BJ (cell line): ENCODE results near the gene C11orf91. TPM values are rescaled to one million over a fixed set of nuclear protein-coding genes. Genes with fewer than 3 reads are reported as not detected.

Experiments
- CTCF ChIA-PET: fragments of 350-600 bp; formaldehyde crosslinking; extraction: SDS; loops from one replicate; lab custom pipeline; 2021; ENCODE audit warnings: antibody characterized with exemption, inconsistent platforms; lab: Yijun Ruan, JAX
- POLR2A ChIA-PET: fragments of 300-600 bp; sonication (Branson Sonifier 250); formaldehyde crosslinking; extraction: SDS; loops from one replicate; lab custom pipeline; 2021; ENCODE audit warnings: antibody characterized with exemption; lab: Charles Lee
- DNase-seq: peaks from one replicate; pipeline ENCODE4 v3.0.0-alpha.2; 2011; ENCODE audit warnings: low read depth
- H3K27me3 ChIP-seq: 2 replicates; pipeline ENCODE4 v1.6.0; 2011; ENCODE audit warnings: low read length; ENCODE audit not compliant: control insufficient read depth, insufficient read depth
- H3K36me3 ChIP-seq: 2 replicates; pipeline ENCODE4 v1.5.1; 2011; ENCODE audit warnings: low read length; ENCODE audit not compliant: control insufficient read depth, insufficient read depth
- H3K4me3 ChIP-seq: 2 replicates; pipeline ENCODE4 v1.5.1; 2011; ENCODE audit warnings: low read depth, mild to moderate bottlenecking, control low read depth, low read length
- CTCF ChIP-seq: IDR thresholded peaks from 2 replicates; pipeline ENCODE4 v1.5.1; 2011; ENCODE audit warnings: low read depth, mild to moderate bottlenecking, control low read depth, inconsistent platforms, low read length, moderate library complexity; ENCODE audit not compliant: insufficient read depth
- polyA plus RNA-seq: library from polyadenylated mRNA; depleted of rRNA; stranded (reverse); fragments of >200 nt; gene quantifications from 2 replicates; pipeline ENCODE4 v1.2.3, GENCODE V29; 2011

The C11orf91 gene
- polyA plus RNA-seq, 1 experiment = not detected

GRCh38 chr11:33741806-33742205 is 41.2 kb upstream of the C11orf91 start:
- Histone ChIP-seq H3K4me3 (no peak overlapping the region), H3K27me3 (no peaks in the 10 kb centered on the region), H3K36me3 (peaks cover 3% of the 10 kb centered on the region; the same call in 1 of the 2 replicates)
- ChIA-PET CTCF (interaction anchor here (0.7 to 3.1 kb wide), 21 partner anchors 9 to 411 kb away, joined by 3 to 18 read pairs (median 5); no protein-coding TSS in a partner anchor), POLR2A (no interaction called here)
- TF ChIP-seq CTCF = no peak
- no peak for DNase-seq

- no peaks in the 10 kb centered on the region for H3K36me3 ChIP-seq
- H3K27me3 ChIP-seq = no peaks in the 10 kb centered on the region
- CTCF ChIA-PET = interaction anchor here (0.6 to 2.0 kb wide), 9 partner anchors 12 to 91 kb away, joined by 3 to 11 read pairs (median 3); no protein-coding TSS in a partner anchor
- H3K4me3 ChIP-seq = no peak overlapping the region
- POLR2A ChIA-PET = interaction anchor here (0.6 kb wide), 2 partner anchors 30 to 503 kb away, joined by 4 to 12 read pairs; no protein-coding TSS in a partner anchor
- no peak for DNase-seq
- TF ChIP-seq CTCF = no peak
Measured at GRCh38 chr11:33737362-33737821, 36.8 kb upstream of the C11orf91 start.

- H3K27me3 ChIP-seq = no peaks in the 10 kb centered on the region
- CTCF ChIA-PET = interaction anchor here (0.7 to 2.0 kb wide), 13 partner anchors 11 to 1413 kb away, joined by 3 to 11 read pairs (median 4); no protein-coding TSS in a partner anchor
Measured at GRCh38 chr11:33736148-33736812, 35.7 kb upstream of the C11orf91 start, which contains the start of gene CD59. TSS of gene CD59 (minus strand) at chr11:33736423. CDS start at chr11:33722445, 13,978 bp downstream.

GRCh38 chr11:33735271-33736147 is 34.9 kb upstream of the C11orf91 start:
- no peak for TF ChIP-seq CTCF
- Histone ChIP-seq H3K27me3 (no peaks in the 10 kb centered on the region), H3K36me3 (no peaks in the 10 kb centered on the region; the same call in 1 of the 2 replicates), H3K4me3 (peak overlapping the region; percentile 85)
- ChIA-PET CTCF (interaction anchor here (0.7 to 0.9 kb wide), 5 partner anchors 10 to 1412 kb away, joined by 3 to 5 read pairs (median 4); no protein-coding TSS in a partner anchor), POLR2A (no interaction called here)
- no peak for DNase-seq

More at GRCh38 chr11:33736148-33736812, 35.7 kb upstream of the C11orf91 start, which contains the start of gene CD59:
- POLR2A ChIA-PET = interaction anchor here (0.5 to 0.6 kb wide), 3 partner anchors 35 to 998 kb away, joined by 4 to 23 read pairs (median 5); no protein-coding TSS in a partner anchor
- peak; percentile 57 for DNase-seq
- 0 out of 2 replicates have a peak, but pooled peaks have one; percentile 1 for TF ChIP-seq CTCF
- Histone ChIP-seq H3K36me3 (no peaks in the 10 kb centered on the region; the same call in 1 of the 2 replicates), H3K4me3 (peak within 1 kb of the TSS; percentile 85)
